Kidney epithelial cell (primary cell): Measurements from ENCODE around the gene SYT13. TPM values are rescaled to one million over a fixed set of nuclear protein-coding genes. Genes with fewer than 3 reads are reported as not detected.

Experiments
- DNase-seq: peaks from one replicate; pipeline ENCODE4 v3.0.0-alpha.2; 2010; ENCODE audit warnings: low read depth
- H3K27me3 ChIP-seq: 2 replicates; pipeline ENCODE4 v1.6.0; 2011; ENCODE audit warnings: low read length; ENCODE audit not compliant: control insufficient read depth, insufficient read depth
- H3K36me3 ChIP-seq: 2 replicates; pipeline ENCODE4 v1.5.1; 2011; ENCODE audit warnings: low read length; ENCODE audit not compliant: control insufficient read depth, insufficient read depth
- H3K4me3 ChIP-seq: 2 replicates; pipeline ENCODE4 v1.5.1; 2011; ENCODE audit warnings: low read depth, mild to moderate bottlenecking, control low read depth, low read length
- CTCF ChIP-seq: IDR thresholded peaks from 2 replicates; pipeline ENCODE4 v1.5.1; 2011; ENCODE audit warnings: mild to moderate bottlenecking, moderate library complexity, low read length, control low read depth, inconsistent platforms; ENCODE audit not compliant: insufficient read depth, poor library complexity, severe bottlenecking
- total RNA-seq: library from RNA; depleted of rRNA; stranded (reverse); fragments of >200 nt; gene quantifications from 2 replicates; pipeline ENCODE4 v1.2.3, GENCODE V29; 2015

Gene SYT13
- total RNA-seq, 1 donor from 2014 or later: 10.1 TPM

- TF ChIP-seq CTCF: no peak
These were observed 36.1 kb upstream of the SYT13 start for GRCh38 chr11:45322111-45322705.

GRCh38 chr11:45321669-45322068, 35.5 kb upstream of the SYT13 start:
- Histone ChIP-seq H3K4me3 (no peak overlapping the region), H3K27me3 (peaks cover 7% of the 10 kb centered on the region), H3K36me3 (no peaks in the 10 kb centered on the region)
- no peak for DNase-seq
- TF ChIP-seq CTCF: no peak

More at GRCh38 chr11:45322111-45322705, 36.1 kb upstream of the SYT13 start:
- Histone ChIP-seq H3K4me3 (no peak overlapping the region), H3K27me3 (peaks cover 7% of the 10 kb centered on the region), H3K36me3 (no peaks in the 10 kb centered on the region)
- DNase-seq: no peak

- Histone ChIP-seq H3K36me3 (no peaks in the 10 kb centered on the region), H3K27me3 (peaks cover 7% of the 10 kb centered on the region), H3K4me3 (no peak overlapping the region)
- no peak for DNase-seq
- no peak for TF ChIP-seq CTCF
These were observed 35.0 kb upstream of the SYT13 start for GRCh38 chr11:45321031-45321595.

GRCh38 chr11:45320371-45320770, 34.2 kb upstream of the SYT13 start:
- TF ChIP-seq CTCF: no peak
- Histone ChIP-seq H3K27me3 (peaks cover 6% of the 10 kb centered on the region), H3K4me3 (no peak overlapping the region), H3K36me3 (no peaks in the 10 kb centered on the region)
- DNase-seq: no peak

- no peak for DNase-seq
- TF ChIP-seq CTCF: no peak
- peaks cover 5% of the 10 kb centered on the region for H3K27me3 ChIP-seq
- no peak overlapping the region for H3K4me3 ChIP-seq
- no peaks in the 10 kb centered on the region for H3K36me3 ChIP-seq
These were observed 32.9 kb upstream of the SYT13 start for GRCh38 chr11:45319077-45319476.

GRCh38 chr11:45318516-45318915, 32.4 kb upstream of the SYT13 start:
- Histone ChIP-seq H3K27me3 (peaks cover 3% of the 10 kb centered on the region), H3K4me3 (no peak overlapping the region), H3K36me3 (no peaks in the 10 kb centered on the region)
- no peak for TF ChIP-seq CTCF
- no peak for DNase-seq
